SK-N-SH (cell line): ENCODE measurements around the gene NFE2. TPM values are rescaled to one million over a fixed set of nuclear protein-coding genes. Genes with fewer than 3 reads are reported as not detected.

Experiments used
- CTCF ChIA-PET: fragments of 300-600, 350-600 bp; formaldehyde crosslinking; extraction: SDS; loops from one replicate; lab custom pipeline; 2021; lab: Yijun Ruan, JAX
- POLR2A ChIA-PET: fragments of 350-600 bp; sonication (Branson Sonifier 250); formaldehyde crosslinking; extraction: SDS; loops from one replicate; lab custom pipeline; 2020; ENCODE audit warnings: antibody characterized with exemption, inconsistent platforms; lab: Yijun Ruan, JAX
- DNase-seq: peaks from one replicate; pipeline ENCODE4 v3.0.0; 2012
- H2AFZ ChIP-seq: fragments of 200-600 bp; sonication (generic); 2 replicates; pipeline ENCODE4 v1.8.1; 2016; ENCODE audit warnings: antibody characterized with exemption, mild to moderate bottlenecking, low read depth
- H3F3A ChIP-seq: fragments of 200-600 bp; sonication (generic); replicated peaks from 2 replicates; pipeline ENCODE3; 2016; ENCODE audit warnings: antibody characterized with exemption, mild to moderate bottlenecking; ENCODE audit not compliant: insufficient read depth
- H3K27ac ChIP-seq, 2 experiments: fragments of 200-500 bp in 1 of 2; fragments of 200-600 bp in 1 of 2; sonication (Bioruptor generic) in 1 of 2; sonication (generic), shearing (Covaris generic) in 1 of 2; 2 replicates each; pipeline versions ENCODE4 v1.5.1 to v1.6.1; 2014 to 2016; ENCODE audit warnings: low read depth in 2 of 2, inconsistent platforms in 1 of 2, low read length in 1 of 2, mild to moderate bottlenecking in 1 of 2, mixed read lengths in 1 of 2
- H3K27me3 ChIP-seq: fragments of 200-600 bp; sonication (generic), shearing (Covaris generic); 2 replicates; pipeline ENCODE4 v1.6.1; 2016; ENCODE audit warnings: mixed run types; ENCODE audit not compliant: insufficient read depth
- H3K36me3 ChIP-seq, 2 experiments: fragments of 200-500 bp in 1 of 2; fragments of 200-600 bp in 1 of 2; sonication (Bioruptor generic) in 1 of 2; sonication (generic) in 1 of 2; replicated peaks in 1 of 2; 2 replicates each; pipeline versions ENCODE3 to v1.5.1; 2014 to 2016; ENCODE audit warnings: low read length in 1 of 2, mild to moderate bottlenecking in 1 of 2; ENCODE audit not compliant: insufficient read depth in 2 of 2, control insufficient read depth in 1 of 2
- H3K4me1 ChIP-seq, 2 experiments: fragments of 200-500 bp in 1 of 2; fragments of 200-600 bp in 1 of 2; sonication (Bioruptor generic) in 1 of 2; sonication (generic), shearing (Covaris generic) in 1 of 2; 2 replicates each; pipeline versions ENCODE4 v1.5.1 to v1.6.1; 2014 to 2016; ENCODE audit warnings: low read depth in 1 of 2, low read length in 1 of 2, mixed run types in 1 of 2; ENCODE audit not compliant: insufficient read depth in 2 of 2, control insufficient read depth in 1 of 2
- H3K4me2 ChIP-seq: fragments of 200-600 bp; sonication (generic), shearing (Covaris generic); 2 replicates; pipeline ENCODE4 v1.6.1; 2017; ENCODE audit warnings: mixed run types
- H3K4me3 ChIP-seq, 2 experiments: fragments of 200-500 bp in 1 of 2; fragments of 200-600 bp in 1 of 2; sonication (Bioruptor generic) in 1 of 2; sonication (generic), shearing (Covaris generic) in 1 of 2; 2 replicates each; pipeline versions ENCODE4 v1.5.1 to v1.8.1; 2014 to 2016; ENCODE audit warnings: low read depth in 2 of 2, inconsistent platforms in 1 of 2, low read length in 1 of 2, mild to moderate bottlenecking in 1 of 2, mixed read lengths in 1 of 2, moderate library complexity in 1 of 2
- H3K79me2 ChIP-seq: fragments of 200-600 bp; sonication (generic); 2 replicates; pipeline ENCODE4 v1.8.1; 2017; ENCODE audit warnings: mild to moderate bottlenecking; ENCODE audit not compliant: insufficient read depth
- H3K9ac ChIP-seq: fragments of 200-600 bp; sonication (generic); 2 replicates; pipeline ENCODE4 v1.6.1; 2017; ENCODE audit warnings: mixed run types
- H3K9me2 ChIP-seq: fragments of 200-600 bp; sonication (generic); 2 replicates; pipeline ENCODE4 v1.6.1; 2017; ENCODE audit warnings: mixed run types
- H3K9me3 ChIP-seq: fragments of 200-600 bp; sonication (generic); 2 replicates; pipeline ENCODE4 v1.6.1; 2017; ENCODE audit warnings: mixed run types, mild to moderate bottlenecking, moderate library complexity
- H4K20me1 ChIP-seq: fragments of 200-600 bp; sonication (generic); 2 replicates; pipeline ENCODE4 v1.6.1; 2017; ENCODE audit warnings: mild to moderate bottlenecking, mixed run types; ENCODE audit not compliant: insufficient read depth
- EZH2phosphoT487 ChIP-seq: fragments of 200-600 bp; sonication (generic); IDR thresholded peaks from 2 replicates; pipeline ENCODE4 v1.6.1; 2017; ENCODE audit warnings: low read depth, mixed run types, mild to moderate bottlenecking, antibody characterized with exemption, moderate library complexity, borderline replicate concordance
- GABPA ChIP-seq: IDR thresholded peaks from 2 replicates; pipeline ENCODE4 v1.4.0; 2012; ENCODE audit warnings: low read depth, mild to moderate bottlenecking
- JUND ChIP-seq: IDR thresholded peaks from 2 replicates; pipeline ENCODE4 v1.4.0; 2012
- POLR2AphosphoS5 ChIP-seq: IDR thresholded peaks from 2 replicates; pipeline ENCODE4 v1.6.1; 2012; ENCODE audit warnings: low read depth, low read length
- RAD21 ChIP-seq: IDR thresholded peaks from 2 replicates; pipeline ENCODE4 v1.6.1; 2012; ENCODE audit warnings: mild to moderate bottlenecking, low read length
- RXRA ChIP-seq: IDR thresholded peaks from 2 replicates; pipeline ENCODE4 v1.4.0; 2012; ENCODE audit warnings: low read depth, mild to moderate bottlenecking, borderline replicate concordance
- SIN3A ChIP-seq: IDR thresholded peaks from 2 replicates; pipeline ENCODE4 v1.6.1; 2012; ENCODE audit warnings: low read depth, mild to moderate bottlenecking, low read length, moderate library complexity, borderline replicate concordance
- WGBS: methylation state at CpG from one replicate; pipeline ENCODE4 v1.1.6; 2017; ENCODE audit warnings: low lambda C conversion rate; 5-methylcytosine and 5-hydroxymethylcytosine counted together
- polyA plus RNA-seq, 3 experiments: library from polyadenylated mRNA; depleted of rRNA; stranded (reverse); fragments of >200 nt; gene quantifications; 2 replicates each; pipeline ENCODE4 v1.2.3, GENCODE V29; 2012
- TF ChIP-seq, protein P1 (sequence below): fragments of 200-600 bp; sonication (generic); IDR thresholded peaks from 2 replicates; pipeline ENCODE4 v1.6.1; 2017; ENCODE audit warnings: antibody characterized with exemption, mild to moderate bottlenecking, moderate library complexity
- TF ChIP-seq, protein P2 (sequence below): IDR thresholded peaks from 2 replicates; pipeline ENCODE4 v1.4.0; 2012; ENCODE audit warnings: low read depth, borderline replicate concordance

Gene NFE2
- polyA plus RNA-seq, 1 of the 3 experiments (the other 2 are of a cell fraction), result 0.25 TPM

- peaks cover 51% of the 10 kb centered on the region for H3K79me2 ChIP-seq
- ChIA-PET POLR2A (interaction anchor here (0.7 to 1.9 kb wide), 10 partner anchors 9 to 77 kb away, joined by 3 to 9 read pairs (median 4); no protein-coding TSS in a partner anchor), CTCF (interaction anchor here (1.1 to 5.1 kb wide), 14 partner anchors 9 to 93 kb away, joined by 3 to 33 read pairs (median 8); no protein-coding TSS in a partner anchor)
- H3F3A ChIP-seq, result peaks cover 89% of the 10 kb centered on the region
- H3K36me3 ChIP-seq, result peaks cover 53 to 67% of the 10 kb centered on the region in 2 experiments
- H3K9me2 ChIP-seq, result no peaks in the 10 kb centered on the region
- H3K4me3 ChIP-seq, result no peak overlapping the region; a peak in 1 of 4 replicates
- DNase-seq, result no peak
- no peak overlapping the region for H2AFZ ChIP-seq
- H3K27me3 ChIP-seq, result no peaks in the 10 kb centered on the region
- no peak overlapping the region for H3K9ac ChIP-seq
- H4K20me1 ChIP-seq, result peaks cover 71% of the 10 kb centered on the region
- peaks cover 13 to 25% of the 10 kb centered on the region in 2 experiments; a peak in 3 of 4 replicates for H3K4me1 ChIP-seq
- WGBS, result 78% methylated on average over 12 of the region's 12 CpGs
- peak overlapping the region; percentile 2 to 36; a peak in 3 of 4 replicates for H3K27ac ChIP-seq
- peak overlapping the region; percentile 98; the same call in 1 of the 2 replicates for H3K4me2 ChIP-seq
- no peaks in the 10 kb centered on the region for H3K9me3 ChIP-seq
- TF ChIP-seq EZH2phosphoT487 (no peak), POLR2AphosphoS5 (peak; percentile 44), JUND (peak; percentile 7; the same call in 1 of the 2 replicates), GABPA (no peak)
- TF ChIP-seq, protein P1, sequence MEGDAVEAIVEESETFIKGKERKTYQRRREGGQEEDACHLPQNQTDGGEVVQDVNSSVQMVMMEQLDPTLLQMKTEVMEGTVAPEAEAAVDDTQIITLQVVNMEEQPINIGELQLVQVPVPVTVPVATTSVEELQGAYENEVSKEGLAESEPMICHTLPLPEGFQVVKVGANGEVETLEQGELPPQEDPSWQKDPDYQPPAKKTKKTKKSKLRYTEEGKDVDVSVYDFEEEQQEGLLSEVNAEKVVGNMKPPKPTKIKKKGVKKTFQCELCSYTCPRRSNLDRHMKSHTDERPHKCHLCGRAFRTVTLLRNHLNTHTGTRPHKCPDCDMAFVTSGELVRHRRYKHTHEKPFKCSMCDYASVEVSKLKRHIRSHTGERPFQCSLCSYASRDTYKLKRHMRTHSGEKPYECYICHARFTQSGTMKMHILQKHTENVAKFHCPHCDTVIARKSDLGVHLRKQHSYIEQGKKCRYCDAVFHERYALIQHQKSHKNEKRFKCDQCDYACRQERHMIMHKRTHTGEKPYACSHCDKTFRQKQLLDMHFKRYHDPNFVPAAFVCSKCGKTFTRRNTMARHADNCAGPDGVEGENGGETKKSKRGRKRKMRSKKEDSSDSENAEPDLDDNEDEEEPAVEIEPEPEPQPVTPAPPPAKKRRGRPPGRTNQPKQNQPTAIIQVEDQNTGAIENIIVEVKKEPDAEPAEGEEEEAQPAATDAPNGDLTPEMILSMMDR, result no peak
- TF ChIP-seq, all 33 proteins: peak for 2
Measured at GRCh38 chr12:54286042-54287030, 14.5 kb downstream of the NFE2 start.

DNA sequence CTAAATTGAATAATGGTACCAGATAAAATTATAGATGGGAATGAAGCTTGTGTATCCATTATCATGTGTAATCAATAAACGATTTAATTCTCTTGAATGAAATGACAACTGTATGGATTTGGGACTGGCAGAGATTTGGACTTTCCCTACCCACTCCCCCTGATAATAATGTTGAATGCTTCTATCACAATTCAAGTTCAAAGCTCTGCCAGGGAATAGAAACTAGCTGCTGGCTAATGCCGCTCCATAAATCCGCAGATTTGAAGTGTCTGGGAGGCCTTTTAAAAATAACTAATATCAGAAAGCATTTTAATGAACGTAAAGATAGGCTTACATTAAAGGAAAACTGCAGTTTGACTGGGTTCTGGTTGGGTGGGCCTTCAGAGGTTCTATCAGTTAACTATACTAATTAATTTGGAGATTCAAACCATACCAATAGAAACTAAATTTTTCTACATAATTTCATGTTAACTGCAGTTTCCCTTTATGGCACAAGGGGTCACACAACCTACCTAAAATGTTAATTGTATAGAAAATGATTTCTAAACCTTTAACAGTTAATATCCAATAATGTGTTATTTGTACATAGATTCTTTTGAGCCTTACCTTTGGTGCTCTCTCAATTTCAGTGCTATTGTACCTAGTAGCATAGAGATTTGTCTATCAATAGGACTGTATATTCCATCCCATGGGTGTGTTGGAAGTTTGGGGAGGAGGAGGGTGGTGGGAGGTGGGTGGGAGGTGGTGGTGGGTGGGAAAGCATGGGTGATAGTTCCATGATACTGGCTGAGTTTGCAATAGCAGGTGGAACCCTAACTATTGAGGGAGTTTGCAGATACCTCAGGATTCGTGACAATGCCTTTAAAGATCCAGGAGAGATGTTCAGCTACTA, 15.4 kb downstream of the NFE2 start:
- ChIA-PET POLR2A (interaction anchor here (1.0 to 1.9 kb wide), 10 partner anchors 10 to 78 kb away, joined by 3 to 9 read pairs (median 4); no protein-coding TSS in a partner anchor), CTCF (interaction anchor here (1.0 to 5.1 kb wide), 18 partner anchors 10 to 94 kb away, joined by 3 to 33 read pairs (median 8); no protein-coding TSS in a partner anchor)
- Histone ChIP-seq H3K27ac (peak overlapping the region; percentile 21 to 36; a peak in 3 of 4 replicates), H3K4me1 (peaks cover 13 to 25% of the 10 kb centered on the region in 2 experiments; a peak in 3 of 4 replicates), H3K36me3 (peaks cover 57 to 67% of the 10 kb centered on the region in 2 experiments), H3K9me3 (no peaks in the 10 kb centered on the region), H3F3A (peaks cover 84% of the 10 kb centered on the region), H4K20me1 (peaks cover 74% of the 10 kb centered on the region), H3K9ac (peak overlapping the region; percentile 7; the same call in 1 of the 2 replicates), H3K27me3 (no peaks in the 10 kb centered on the region), H3K4me3 (peak overlapping the region; percentile 24 to 80; a peak in 3 of 4 replicates), H3K4me2 (peak overlapping the region; percentile 98), H3K79me2 (peaks cover 59% of the 10 kb centered on the region), H2AFZ (no peak overlapping the region), H3K9me2 (no peaks in the 10 kb centered on the region)
- peak; percentile 17; the same call in 1 of the 2 replicates for TF ChIP-seq RAD21
- TF ChIP-seq JUND, result 0 out of 2 replicates have a peak, but pooled peaks have one; percentile 4
- TF ChIP-seq POLR2AphosphoS5, result peak; percentile 7; the same call in 1 of the 2 replicates
- TF ChIP-seq, protein P1, result peak; percentile 54
- no peak for TF ChIP-seq RXRA
- no peak; the same call in 1 of the 2 replicates for TF ChIP-seq SIN3A
- TF ChIP-seq, protein P2, sequence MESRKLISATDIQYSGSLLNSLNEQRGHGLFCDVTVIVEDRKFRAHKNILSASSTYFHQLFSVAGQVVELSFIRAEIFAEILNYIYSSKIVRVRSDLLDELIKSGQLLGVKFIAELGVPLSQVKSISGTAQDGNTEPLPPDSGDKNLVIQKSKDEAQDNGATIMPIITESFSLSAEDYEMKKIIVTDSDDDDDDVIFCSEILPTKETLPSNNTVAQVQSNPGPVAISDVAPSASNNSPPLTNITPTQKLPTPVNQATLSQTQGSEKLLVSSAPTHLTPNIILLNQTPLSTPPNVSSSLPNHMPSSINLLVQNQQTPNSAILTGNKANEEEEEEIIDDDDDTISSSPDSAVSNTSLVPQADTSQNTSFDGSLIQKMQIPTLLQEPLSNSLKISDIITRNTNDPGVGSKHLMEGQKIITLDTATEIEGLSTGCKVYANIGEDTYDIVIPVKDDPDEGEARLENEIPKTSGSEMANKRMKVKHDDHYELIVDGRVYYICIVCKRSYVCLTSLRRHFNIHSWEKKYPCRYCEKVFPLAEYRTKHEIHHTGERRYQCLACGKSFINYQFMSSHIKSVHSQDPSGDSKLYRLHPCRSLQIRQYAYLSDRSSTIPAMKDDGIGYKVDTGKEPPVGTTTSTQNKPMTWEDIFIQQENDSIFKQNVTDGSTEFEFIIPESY, result no peak
- 65% methylated on average over 5 of the region's 5 CpGs for WGBS
- no peak for DNase-seq
